GM12874 (cell line): ENCODE results near the gene FBXW11.
A peak's percentile ranks its signal among the peaks of the same experiment; 100 is the strongest.

ENCODE experiments used
- TF ChIP-seq, protein P1 (sequence below): IDR thresholded peaks from 2 replicates; pipeline ENCODE4 v1.5.1; 2011; ENCODE audit warnings: low read depth, mild to moderate bottlenecking, control low read depth, low read length, moderate library complexity; ENCODE audit not compliant: insufficient read depth

Gene FBXW11

DNA sequence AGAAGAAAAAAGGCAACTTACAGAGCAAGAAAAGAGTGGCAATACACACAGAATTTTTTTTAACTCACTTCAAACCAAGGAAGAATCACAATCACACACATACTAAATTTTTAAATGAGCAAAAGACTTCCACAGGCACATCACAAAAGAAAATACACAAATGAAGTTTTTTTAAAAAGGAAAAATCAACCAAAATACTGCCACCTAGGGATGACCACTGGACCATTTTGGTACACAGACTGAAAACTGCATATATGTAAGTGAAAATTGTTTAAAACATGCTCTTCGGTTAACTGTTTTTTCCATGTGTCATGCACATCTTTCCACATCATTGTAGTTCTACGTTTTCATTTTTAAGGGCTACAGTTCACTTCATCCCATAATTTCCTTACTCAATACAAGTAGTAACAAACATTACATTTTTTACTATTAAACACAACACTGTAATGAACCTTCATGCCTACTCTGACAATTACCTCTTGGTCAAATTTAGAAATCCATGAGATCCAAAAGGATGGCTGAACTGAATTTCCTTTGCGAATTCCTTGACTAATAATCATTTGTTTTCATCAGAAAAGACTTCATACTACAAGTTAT, 79.0 kb downstream of the FBXW11 start:
- TF ChIP-seq, protein P1, sequence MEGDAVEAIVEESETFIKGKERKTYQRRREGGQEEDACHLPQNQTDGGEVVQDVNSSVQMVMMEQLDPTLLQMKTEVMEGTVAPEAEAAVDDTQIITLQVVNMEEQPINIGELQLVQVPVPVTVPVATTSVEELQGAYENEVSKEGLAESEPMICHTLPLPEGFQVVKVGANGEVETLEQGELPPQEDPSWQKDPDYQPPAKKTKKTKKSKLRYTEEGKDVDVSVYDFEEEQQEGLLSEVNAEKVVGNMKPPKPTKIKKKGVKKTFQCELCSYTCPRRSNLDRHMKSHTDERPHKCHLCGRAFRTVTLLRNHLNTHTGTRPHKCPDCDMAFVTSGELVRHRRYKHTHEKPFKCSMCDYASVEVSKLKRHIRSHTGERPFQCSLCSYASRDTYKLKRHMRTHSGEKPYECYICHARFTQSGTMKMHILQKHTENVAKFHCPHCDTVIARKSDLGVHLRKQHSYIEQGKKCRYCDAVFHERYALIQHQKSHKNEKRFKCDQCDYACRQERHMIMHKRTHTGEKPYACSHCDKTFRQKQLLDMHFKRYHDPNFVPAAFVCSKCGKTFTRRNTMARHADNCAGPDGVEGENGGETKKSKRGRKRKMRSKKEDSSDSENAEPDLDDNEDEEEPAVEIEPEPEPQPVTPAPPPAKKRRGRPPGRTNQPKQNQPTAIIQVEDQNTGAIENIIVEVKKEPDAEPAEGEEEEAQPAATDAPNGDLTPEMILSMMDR, result peak; percentile 31; the same call in 1 of the 2 replicates

DNA sequence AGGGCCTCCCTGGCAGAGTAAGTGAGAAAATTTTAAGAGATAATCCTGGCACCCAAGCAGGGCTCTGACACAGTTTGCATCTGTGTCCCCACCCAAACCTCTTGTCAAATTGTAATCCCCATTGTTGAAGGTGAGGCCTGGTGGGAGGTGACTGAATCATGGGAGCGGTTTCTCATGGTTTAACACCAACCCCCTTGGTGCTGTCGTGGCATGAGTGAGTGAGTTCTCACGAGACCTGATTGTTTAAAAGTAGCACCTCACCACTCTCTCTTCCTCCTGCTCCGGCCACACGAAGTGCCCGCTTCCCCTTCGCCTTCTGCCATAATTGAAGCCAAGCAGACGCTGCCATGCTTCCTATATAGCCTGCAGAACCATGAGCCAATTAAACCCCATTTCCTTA, 80.1 kb downstream of the FBXW11 start:
- TF ChIP-seq, protein P1, result no peak

DNA sequence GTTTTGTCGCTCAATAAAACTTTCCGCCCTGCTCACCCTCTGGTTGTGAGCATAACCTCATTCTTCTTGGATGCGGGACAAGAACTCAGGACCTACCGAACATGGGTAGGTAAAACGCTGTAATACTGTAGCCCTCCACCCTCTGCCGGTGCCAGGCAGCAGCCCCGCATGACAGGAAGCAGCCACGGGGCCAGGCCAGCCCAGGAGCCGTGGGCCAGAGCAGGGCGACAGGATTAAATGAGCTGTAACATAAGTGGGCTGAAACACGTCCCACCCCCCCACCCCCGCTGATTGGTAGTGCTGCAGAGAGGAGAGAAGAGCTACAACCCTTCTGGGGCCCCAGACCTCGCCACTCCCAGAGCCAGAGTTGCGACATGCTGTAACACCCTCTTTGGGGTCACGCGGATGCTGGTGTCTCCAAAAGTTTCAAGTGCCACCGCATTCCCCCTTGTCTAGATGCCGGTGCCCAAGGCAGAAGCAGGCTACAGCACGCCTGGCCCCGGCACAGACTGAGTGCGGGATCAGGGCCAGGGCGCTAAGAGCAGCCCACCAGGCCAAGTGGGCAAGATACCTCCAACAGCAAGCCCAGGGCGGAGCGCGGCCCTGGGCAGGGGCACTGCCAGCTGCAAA, 81.8 kb downstream of the FBXW11 start:
- TF ChIP-seq, protein P1, result no peak

DNA sequence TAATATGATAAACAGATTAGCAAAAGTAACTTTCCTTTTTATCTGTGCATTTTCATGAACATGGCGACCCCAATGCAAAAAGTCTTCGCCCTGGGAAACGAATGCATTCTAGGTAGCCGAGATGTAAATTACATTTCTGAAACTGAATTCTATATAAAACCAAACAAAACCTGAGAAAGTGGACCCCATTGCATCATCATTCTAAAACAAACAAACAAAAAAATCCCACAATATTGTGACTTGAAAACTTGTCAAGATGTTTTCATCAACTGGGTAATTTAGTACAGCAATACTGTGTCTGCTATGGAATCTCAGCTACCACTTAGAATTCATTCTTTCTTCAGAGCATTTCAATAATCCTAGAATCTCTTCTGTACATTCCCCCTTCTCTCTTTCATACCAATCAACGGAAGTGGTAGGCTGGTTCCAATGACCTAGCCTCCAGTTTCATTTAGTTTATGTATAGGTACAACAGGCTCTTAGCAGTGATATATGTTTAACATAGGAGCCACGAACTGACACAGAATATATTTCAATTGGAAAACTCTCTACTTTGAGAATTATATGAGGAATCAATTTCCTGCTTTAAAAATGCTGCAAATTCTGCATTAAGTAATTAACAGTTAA, 85.6 kb downstream of the FBXW11 start:
- TF ChIP-seq, protein P1, result no peak

DNA sequence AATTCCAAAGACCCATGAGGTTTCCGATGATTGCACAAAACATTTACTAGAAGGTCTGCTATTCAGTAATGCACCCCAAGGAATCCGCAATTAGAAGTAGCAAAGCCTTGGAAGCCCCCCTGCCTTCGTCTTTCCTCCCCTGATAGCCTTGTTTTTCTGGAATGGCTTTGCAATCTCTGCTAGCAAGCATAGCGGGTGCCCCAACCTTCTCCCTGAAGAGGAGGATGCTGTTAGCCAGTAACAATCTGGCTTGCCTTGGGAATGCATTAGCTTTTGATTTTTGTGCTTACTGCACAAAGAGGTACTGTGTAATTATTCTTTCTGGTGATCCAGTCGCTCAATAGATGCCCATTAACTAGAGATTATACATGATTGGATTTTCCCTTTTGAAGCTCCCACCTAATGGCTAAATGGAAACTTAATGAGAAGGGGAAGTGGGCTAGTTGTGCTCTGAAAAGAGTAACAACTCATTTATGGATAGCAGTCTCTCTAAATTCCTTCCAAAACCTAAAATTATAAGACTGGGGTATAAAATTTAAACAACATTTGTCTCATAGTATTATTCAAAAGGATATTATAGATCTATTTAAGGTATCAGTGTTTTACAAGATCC, 91.6 kb downstream of the FBXW11 start:
- TF ChIP-seq, protein P1, result no peak

DNA sequence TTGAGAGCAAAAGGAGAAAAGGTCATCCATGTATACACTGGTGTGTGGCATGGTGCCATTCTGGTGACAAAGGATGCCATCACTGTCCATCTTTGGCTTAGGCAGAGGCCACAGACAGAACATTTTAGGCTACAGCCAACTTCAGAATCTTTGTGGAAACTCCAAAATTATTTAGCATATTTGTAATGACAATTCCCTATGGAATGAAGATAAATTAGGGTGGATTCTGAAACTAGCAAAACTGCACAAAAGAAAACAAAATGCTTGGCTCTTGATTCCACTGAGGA, 92.5 kb downstream of the FBXW11 start:
- TF ChIP-seq, protein P1, result no peak

DNA sequence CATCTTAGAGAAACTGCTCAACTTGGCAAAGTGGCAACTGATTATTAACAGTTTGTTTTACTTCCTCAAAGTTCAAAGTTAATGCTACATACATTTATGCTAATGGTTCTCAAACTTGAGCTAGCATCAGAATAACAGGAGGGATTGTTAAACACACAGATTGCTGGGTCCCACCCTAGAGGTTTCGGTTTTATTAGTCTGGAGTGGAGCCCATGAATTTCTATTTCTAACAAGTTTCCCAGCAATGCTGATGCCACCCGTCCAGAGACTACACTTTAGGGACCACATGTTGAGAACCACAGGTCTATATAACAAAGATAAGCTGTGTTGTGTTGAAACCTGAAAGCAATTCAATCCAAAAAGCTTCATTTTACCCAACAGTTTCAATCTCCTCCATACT, 95.3 kb downstream of the FBXW11 start:
- TF ChIP-seq, protein P1, result no peak
